CD4-positive, alpha-beta T cell treated with Interleukin-15 for 4 hours (primary cell): ENCODE results near the gene PRR33.
A peak's percentile ranks its signal among the peaks of the same experiment; 100 is the strongest.
"Not testable (repeated sequence)": the region's sequence is repeated elsewhere in the genome, so short reads cannot be mapped to it uniquely, and the experiment has no call there.

Experiments used
- DNase-seq: peaks from one replicate; pipeline ENCODE4 v3.0.0-alpha.2; 2020; ENCODE audit warnings: low spot score

Gene PRR33

GRCh38 chr11:1875851-1876301, 15.8 kb downstream of the PRR33 start:
- not testable (repeated sequence) for DNase-seq

GRCh38 chr11:1875093-1875850, 16.4 kb downstream of the PRR33 start:
- no peak for DNase-seq

- not testable (repeated sequence) for DNase-seq
Measured at GRCh38 chr11:1874441-1875092, 17.1 kb downstream of the PRR33 start.

GRCh38 chr11:1873813-1874150, 17.9 kb downstream of the PRR33 start:
- DNase-seq = not testable (repeated sequence)

GRCh38 chr11:1873048-1873812, 18.5 kb downstream of the PRR33 start:
- DNase-seq = no peak

GRCh38 chr11:1872267-1872985, 19.3 kb downstream of the PRR33 start:
- DNase-seq = no peak

GRCh38 chr11:1871531-1871930, 20.2 kb downstream of the PRR33 start:
- no peak for DNase-seq

GRCh38 chr11:1870721-1871466, 20.8 kb downstream of the PRR33 start:
- DNase-seq = peak; percentile 42

- no peak for DNase-seq
Measured at GRCh38 chr11:1870326-1870696, 21.4 kb downstream of the PRR33 start.

GRCh38 chr11:1869427-1870325, 22.0 kb downstream of the PRR33 start:
- no peak for DNase-seq

GRCh38 chr11:1868636-1869291, 22.9 kb downstream of the PRR33 start:
- DNase-seq = no peak

GRCh38 chr11:1868056-1868635, 23.5 kb downstream of the PRR33 start:
- DNase-seq = no peak

GRCh38 chr11:1867381-1867780, 24.3 kb downstream of the PRR33 start:
- DNase-seq = no peak

GRCh38 chr11:1866776-1867175, 24.9 kb downstream of the PRR33 start:
- DNase-seq = no peak

- DNase-seq = no peak
Measured at GRCh38 chr11:1866226-1866625, 25.5 kb downstream of the PRR33 start.

GRCh38 chr11:1864831-1865665, 26.6 kb downstream of the PRR33 start:
- no peak for DNase-seq

GRCh38 chr11:1864231-1864630, 27.5 kb downstream of the PRR33 start:
- DNase-seq = no peak

GRCh38 chr11:1863352-1864216, 28.1 kb downstream of the PRR33 start:
- DNase-seq = no peak
